HG03066 (cell line): ENCODE measurements around the gene PAPPA2.
"Not testable (repeated sequence)": the region's sequence is repeated elsewhere in the genome, so short reads cannot be mapped to it uniquely, and the experiment has no call there.

ENCODE experiments used
- ATAC-seq: cut with Tn5 transposase; IDR thresholded peaks from one replicate; pipeline ENCODE4 v1.9.1; 2021; ENCODE audit warnings: low read depth; ENCODE audit not compliant: unreplicated experiment

The PAPPA2 gene, protein sequence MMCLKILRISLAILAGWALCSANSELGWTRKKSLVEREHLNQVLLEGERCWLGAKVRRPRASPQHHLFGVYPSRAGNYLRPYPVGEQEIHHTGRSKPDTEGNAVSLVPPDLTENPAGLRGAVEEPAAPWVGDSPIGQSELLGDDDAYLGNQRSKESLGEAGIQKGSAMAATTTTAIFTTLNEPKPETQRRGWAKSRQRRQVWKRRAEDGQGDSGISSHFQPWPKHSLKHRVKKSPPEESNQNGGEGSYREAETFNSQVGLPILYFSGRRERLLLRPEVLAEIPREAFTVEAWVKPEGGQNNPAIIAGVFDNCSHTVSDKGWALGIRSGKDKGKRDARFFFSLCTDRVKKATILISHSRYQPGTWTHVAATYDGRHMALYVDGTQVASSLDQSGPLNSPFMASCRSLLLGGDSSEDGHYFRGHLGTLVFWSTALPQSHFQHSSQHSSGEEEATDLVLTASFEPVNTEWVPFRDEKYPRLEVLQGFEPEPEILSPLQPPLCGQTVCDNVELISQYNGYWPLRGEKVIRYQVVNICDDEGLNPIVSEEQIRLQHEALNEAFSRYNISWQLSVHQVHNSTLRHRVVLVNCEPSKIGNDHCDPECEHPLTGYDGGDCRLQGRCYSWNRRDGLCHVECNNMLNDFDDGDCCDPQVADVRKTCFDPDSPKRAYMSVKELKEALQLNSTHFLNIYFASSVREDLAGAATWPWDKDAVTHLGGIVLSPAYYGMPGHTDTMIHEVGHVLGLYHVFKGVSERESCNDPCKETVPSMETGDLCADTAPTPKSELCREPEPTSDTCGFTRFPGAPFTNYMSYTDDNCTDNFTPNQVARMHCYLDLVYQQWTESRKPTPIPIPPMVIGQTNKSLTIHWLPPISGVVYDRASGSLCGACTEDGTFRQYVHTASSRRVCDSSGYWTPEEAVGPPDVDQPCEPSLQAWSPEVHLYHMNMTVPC (N-terminal part only)

DNA sequence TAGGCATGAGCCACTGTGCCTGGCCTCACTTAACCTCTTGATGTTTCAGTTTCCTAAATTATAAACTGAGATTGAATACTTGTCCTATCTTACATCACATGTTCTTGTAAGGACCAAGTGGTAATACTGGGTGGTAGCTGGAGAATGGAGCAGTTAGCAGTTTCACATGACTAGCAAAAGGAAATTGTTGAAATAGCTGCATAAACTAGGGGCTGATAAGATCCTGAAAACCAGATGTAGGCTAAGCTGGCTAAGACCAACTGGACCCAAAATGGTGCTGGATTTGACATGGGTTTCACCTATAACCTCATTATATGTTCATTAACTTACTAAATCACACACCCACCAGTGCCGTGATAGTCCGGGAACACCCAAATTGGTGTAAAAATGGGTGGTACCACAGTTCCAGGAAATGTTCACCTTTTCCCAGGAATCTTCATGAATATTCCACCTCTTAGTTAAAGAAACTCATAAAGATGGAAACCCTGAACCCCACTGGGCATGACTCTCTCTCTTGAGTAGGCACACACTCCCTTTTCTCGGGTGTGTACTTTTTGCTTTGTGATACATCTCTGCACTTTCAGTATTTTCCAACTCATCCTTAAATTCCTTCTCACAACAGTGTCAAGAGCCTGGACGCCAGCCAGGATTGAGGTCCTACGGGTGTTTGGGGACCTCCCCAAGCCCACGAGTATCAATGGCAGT, at the start of gene PAPPA2:
Gene PAPPA2, plus strand, starts transcription at position 502 of the 705 bp plus-strand sequence. CDS start 93,148 bp downstream, outside the sequence.
- ATAC-seq, result no peak

DNA sequence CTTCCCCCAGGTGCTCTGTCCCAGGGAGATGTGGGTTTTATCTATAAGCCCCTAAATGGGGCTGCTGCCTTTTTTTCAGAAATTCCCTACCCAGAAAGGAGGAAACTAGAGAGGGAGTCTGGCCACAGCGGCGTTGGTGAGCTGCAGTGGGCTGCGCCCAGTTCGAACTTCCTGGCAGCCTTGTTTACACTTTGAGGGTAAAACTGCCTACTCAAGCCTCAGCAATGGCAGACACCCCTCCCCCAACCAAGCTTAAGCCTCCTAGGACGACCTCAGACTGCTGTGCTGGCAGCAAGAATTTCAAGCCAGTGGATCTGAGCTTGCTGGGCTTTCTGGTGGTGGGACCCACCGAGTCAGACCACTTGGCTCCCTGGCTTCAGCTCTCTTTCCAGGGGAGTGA, 46.2 kb upstream of the PAPPA2 start:
- ATAC-seq, result no peak

DNA sequence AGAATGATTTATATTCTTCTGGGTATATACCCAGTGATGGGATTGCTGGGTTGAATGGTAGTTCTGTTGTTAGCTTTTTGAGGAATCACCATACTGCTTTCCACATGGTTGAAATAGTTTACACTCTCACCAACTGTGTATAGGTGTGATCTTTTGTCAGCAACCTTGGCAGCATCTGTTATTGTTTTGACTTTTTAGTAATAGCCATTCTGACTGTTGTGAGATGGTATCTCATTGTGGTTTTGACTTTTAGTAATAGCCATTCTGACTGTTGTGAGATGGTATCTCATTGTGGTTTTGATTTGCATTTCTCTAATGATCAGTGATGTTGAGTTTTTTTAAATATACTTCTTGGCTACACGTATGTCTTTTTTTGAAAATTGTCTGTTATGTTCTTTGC, 43.4 kb upstream of the PAPPA2 start:
- ATAC-seq, result not testable (repeated sequence)

DNA sequence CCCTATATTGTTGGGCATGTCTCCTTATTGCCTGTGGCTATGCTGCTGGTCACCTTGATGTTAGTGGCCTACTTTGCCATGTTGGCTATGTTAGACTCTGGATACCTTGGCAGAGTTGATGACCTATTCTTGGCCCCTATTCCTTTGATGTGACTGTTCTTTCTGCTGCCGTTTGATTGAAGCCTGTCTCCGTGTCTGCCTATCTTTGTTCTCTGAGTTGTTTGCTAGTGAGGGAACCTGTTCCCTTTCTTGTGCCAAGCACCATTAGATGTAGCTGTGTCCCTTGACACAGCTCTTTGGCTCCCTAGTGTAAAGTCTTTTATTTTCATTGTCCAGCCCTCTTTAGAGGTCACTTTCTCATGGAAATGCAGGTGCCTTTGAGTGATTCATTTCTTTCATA, 28.7 kb upstream of the PAPPA2 start:
- no peak for ATAC-seq

DNA sequence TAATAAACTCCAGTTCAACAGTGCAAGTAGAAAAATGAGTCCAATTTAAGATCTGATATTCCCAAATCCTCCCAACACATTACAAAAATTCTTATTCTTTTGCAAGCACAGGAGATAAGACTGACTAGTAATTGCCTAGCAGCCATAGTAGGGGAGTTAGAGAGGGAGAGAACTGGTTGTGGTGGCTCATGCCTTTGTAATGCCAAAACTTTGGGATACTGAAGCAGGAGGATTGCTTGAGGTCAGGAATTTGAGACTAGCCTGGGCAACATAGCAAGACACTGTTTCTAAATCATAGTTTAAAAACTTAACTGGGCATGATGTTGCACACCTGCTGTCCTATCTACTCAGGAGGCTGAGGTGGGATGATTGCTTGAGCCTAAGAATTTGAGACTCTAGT, 26.7 kb upstream of the PAPPA2 start:
- ATAC-seq, result no peak

DNA sequence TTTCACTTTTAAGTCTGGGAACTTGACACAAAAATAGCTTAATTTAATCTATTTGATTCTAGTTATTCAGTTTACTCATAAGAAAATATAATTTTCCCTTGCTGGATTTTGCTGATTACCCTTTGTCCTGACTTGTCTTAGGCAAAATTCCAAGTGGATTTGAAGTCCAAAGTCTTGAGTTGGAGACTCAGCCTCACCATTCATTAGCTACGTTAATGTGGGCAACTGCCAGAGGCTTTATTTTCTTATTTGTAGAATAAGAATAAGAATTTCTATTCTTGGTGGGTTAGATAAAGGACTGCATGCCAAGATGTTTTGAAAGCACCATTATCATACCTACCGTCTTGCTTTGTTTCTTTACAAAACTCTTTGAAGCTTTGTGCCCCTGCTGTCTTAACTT, 22.8 kb upstream of the PAPPA2 start:
- ATAC-seq, result no peak

DNA sequence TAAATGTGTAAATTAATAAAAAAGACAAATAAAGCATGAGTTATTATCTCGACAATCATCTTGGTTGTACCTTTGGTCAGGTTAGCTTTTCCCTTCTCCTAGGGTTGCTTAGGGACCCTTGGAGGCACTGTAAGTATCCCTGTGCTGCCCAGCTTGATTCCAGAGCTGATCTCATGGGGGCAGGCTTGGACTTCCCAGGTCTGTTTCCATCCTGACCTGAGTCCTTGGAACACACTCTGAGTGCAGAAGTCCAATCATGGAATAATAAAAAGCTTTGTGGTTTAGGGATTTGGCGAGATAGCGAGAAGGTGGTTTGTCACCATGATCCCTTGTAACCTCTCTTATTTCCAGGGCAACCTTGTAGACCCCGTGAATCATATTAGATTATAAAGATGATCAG, 18.7 kb upstream of the PAPPA2 start:
- no peak for ATAC-seq

DNA sequence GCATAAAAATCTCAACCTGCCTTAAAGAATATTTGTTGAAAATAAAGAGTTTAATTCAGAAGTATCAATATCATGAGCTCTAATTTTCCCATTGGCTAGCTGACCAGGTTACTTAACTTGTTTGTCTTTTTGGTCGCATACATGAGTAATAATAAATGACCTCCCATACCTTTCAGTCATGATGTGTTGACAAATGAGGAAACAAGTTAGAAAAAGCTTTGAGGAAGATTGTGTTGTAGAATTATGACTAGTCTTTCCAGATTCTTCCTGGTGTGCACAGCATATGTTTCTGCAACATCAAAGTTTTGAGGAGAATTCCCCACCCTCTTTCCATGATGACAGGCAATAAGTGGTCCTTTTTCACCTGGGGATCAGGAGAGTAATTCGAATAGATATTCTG, 17.6 kb upstream of the PAPPA2 start:
- ATAC-seq, result no peak

DNA sequence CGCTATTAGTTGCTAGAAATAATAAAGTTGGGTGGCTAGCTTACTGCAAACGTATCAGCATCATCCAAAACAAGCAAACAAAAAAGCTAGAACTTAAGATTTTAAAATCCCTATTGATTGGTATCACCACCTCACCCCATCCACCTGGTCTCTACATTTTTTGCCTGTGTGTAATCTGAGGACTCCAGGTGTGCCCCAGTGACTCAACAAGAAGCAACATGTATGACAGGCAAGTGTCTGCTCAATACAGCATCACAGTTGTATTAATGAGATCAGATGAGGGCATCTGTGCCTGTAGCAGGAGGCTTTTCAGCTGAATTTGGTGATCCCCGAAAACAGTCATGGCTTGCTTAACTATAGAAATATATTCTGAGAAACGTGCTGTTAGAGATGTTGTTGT, 14.6 kb upstream of the PAPPA2 start:
- ATAC-seq, result no peak

DNA sequence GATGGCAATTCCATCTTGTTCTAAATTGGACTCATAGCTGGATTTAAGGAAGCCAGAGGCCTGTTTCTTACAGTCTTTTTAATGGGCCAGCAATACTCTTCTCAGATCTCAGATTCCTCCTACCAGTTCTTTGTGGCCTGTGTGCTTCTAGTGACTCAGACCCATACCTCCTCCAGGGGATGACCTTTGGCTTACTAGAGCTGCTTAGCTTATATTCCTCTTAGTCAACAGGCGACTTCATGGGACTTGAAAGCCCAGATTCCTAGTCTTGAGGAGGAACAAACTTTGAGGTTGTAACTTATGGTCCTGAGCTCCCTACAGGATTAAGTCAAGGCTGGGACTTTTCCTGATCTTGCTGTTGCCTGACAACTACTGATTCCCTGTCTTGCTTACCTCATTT, 12.4 kb upstream of the PAPPA2 start:
- no peak for ATAC-seq

DNA sequence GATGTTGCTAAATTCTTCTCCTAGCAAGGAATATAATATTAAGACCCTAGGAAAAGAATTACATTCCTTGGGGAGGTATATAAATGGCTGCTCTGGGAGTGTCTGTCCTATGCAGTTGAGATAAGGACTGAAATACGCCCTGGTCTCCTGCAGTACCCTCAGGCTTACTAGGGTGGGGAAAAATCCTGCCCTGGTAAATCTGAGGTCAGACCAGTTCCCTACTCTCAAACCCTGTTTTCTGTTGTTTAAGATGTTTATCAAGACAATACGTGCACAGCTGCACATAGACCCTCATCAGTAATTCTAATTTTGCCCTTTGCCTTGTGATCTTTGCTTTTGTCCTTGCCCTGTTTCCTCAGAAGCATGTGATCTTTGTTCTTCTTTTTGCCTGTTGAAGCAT, 11.2 kb upstream of the PAPPA2 start:
- not testable (repeated sequence) for ATAC-seq

DNA sequence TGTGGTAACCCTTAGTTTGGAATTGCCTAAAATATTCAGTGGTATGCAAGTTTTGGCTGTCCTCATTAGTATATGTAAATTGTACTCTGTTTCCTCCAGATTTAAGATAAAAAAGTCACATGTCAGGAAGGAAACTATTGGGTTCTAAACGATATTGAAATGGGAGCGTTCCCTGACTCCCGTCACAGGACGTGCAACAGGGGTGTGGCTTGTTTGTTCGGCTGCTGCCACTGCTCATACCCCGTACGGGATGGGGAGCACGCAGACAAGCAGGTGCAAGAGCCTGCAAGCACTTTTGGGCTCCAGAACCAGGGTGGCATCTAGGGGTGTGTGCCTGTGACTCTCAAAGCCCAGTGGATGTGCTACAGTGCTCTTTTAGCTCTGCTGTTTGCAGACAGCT, 6.2 kb upstream of the PAPPA2 start:
- no peak for ATAC-seq

DNA sequence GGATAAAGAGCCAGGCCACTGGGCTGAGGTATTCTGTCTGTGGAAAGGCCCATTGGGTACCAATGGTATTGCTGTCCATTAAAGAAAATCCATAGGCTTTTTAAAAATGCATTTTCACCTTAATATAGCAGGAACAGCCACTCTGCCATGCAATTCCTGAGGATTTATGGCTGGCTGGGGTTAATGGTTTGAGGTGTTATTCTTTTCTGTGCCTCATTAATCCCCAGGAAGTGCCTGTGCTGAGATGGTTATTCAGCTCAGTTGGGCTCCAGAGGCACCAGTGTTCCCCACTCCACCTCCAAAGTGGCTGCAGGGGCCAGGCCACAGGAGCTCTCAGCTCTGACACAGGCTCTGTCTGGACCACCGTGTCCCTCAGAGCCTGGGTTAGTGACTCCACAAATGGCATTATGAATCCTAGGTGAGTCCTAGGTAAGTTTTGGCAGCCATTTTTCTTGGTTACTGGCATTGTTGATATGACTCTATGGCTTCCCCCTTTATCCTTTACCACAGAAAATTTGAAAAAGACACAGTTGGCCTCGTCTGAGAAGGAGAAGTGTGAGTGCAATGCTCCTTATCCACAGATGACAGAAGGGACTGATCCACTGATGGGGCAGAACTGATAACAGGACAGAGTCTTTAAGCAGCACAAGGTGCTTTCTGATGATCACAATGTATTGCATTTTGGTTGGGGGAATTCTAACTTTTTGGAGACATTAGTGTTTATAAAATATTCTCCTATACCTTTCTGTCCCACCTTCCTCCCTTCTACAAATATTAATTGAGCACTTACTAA, 2.2 kb upstream of the PAPPA2 start:
- ATAC-seq, result no peak

DNA sequence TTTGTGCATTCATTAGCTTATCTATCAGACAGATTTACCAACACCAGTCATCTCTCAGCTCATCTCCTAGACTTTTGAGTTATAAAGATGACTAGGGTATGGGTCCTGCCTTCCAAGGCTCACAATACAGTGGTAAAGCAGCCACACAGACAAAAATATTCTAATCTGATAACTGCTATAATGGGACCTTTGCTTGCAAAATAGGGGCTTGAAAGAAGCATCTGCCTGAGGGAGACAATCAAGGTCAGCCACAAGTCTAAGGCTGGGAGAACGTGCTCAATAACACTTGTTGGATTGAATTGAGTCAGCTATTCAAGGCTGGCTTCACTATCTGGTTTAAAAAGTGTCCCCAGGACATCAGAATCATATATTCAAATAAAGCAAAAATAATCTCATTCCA, 1.4 kb upstream of the PAPPA2 start:
- no peak for ATAC-seq

DNA sequence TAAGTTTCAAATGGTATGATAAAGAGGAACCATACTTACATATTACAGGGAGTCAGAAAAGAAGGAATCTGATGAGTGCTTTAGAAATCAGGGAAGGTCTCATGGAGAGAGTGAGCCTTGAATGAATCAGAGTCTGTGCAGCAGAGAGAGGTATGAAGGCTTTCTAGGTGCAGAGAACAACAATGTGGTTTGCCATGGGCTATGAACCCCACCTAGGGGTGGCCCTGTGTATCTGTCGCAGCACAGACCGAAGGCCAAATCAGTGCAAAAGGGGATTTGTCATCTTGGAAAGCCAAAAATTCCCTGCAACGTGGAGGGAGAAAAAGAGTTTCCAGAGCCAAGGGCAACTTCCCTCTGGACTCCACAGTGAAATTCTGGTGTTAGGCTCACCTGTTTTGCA, 3.5 kb downstream of the PAPPA2 start:
- no peak for ATAC-seq

DNA sequence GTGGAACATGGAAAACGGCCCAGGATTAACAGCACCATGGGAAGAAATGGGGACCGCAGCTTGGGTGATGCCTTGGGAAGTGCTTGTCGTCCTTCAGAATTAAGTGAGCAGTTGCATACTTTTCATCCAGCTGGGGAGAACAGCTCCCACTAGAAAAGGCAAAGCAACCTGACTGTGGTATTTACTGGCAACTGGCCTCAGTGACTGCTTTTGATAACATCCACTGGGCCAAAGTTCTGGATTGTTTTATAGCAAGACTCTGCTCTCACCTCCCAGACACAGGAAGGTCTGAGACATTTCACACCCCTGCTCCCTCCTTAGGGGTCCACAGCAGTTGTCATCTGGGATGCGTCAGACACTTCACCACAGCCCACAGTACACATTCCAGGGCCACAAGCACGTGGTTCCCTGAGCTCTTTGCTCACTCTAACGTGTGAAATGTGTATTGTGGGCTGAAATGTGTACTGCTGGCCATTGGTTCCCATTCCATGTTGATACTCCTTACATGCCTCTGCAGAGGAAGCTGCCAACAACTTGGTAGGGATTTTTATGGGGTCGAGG, 6.6 kb downstream of the PAPPA2 start:
- no peak for ATAC-seq

DNA sequence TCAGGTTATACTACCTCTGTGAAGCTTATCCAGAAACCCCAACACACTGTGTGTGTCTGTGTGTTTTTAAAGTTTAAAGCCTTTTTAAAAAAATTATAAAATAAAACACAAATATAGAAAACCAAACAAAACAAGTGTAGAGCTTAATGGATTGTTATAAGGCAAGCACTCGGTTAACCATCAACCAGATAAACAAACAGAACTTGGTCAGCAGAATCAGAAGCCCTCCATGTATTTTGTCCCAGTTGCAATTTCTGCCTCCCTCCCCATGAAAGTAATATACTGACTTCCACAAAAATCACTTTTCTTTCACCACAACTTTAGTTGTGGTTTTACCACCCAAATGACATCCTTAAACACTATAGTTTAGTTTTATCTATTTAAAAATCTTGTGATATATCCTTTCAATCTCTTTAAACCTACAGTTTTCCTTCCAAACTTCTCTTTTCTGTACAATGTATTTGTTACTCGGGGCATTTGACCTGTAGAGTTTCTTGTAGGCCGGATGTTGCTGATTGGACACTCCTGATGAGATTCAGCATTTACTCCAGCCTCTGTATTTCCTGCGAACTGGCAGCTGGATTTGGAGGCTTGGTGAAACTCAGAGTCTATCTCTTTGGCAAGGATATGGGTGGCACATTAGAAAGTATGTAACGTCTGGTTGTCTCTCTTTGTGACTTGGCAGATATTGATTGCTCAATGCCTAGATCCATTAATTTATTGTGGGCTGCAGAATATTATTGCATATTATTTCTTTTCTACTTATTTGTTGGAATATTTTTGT, 8.6 kb downstream of the PAPPA2 start:
- no peak for ATAC-seq

DNA sequence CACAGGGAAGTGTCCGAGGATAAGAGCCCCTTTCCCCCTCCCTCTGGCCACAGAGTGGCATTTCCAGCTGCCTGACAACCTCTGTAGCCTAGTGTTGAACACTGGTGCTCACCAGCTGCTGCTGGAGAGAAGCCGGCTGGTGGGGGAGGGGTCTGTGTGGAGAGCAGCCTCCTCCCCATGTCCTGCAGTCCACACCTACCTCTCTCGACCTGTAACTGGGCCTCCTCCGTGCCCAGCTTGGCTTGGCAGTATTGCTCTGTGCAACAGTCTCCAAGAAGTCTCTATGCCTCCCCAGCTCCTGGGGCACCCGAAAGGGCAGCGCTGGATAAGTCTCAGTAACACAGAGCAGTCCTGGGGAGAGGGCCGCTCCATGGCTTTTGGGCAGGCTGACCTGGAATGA, 17.0 kb downstream of the PAPPA2 start:
- no peak for ATAC-seq

DNA sequence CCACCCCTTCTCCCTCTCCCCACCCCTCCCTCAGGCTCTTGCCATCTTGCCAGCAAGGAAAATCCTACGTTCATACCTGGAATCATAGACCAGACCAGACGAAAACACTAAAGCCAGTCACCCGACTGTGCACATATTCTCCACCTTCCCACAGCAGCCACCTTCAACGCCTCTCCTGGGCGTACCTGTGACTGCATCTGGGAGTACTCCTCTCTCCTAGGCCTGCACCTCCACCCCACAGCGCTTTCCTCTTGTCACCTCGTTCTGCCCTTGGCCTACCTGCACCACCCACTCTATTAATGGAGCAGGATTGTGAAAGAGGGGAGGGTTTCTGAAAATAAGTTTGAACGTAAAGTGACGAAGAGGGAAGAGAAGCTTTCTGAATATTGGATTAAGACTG, 17.8 kb downstream of the PAPPA2 start:
- ATAC-seq, result no peak
